SU-DHL-6 (cell line): ENCODE data around the gene TMEM182.

Experiments
- H2AFZ ChIP-seq: fragments of 200-600 bp; sonication (generic); 2 replicates; pipeline ENCODE4 v1.6.1; 2014; ENCODE audit warnings: low read depth, mild to moderate bottlenecking, moderate library complexity, mixed read lengths, antibody characterized with exemption, low read length; ENCODE audit not compliant: severe bottlenecking
- H3F3A ChIP-seq: fragments of 200-600 bp; shearing (Covaris generic); 2 replicates; pipeline ENCODE4 v1.6.0; 2016; ENCODE audit warnings: antibody characterized with exemption, mild to moderate bottlenecking; ENCODE audit not compliant: insufficient read depth
- H3K27ac ChIP-seq: fragments of 200-600 bp; sonication (generic); 2 replicates; pipeline ENCODE4 v1.5.1; 2016; ENCODE audit warnings: low read depth, mild to moderate bottlenecking, low read length, moderate library complexity, mixed read lengths
- H3K27me3 ChIP-seq: fragments of 200-600 bp; sonication (generic), shearing (Covaris generic); 2 replicates; pipeline ENCODE4 v1.6.0; 2014; ENCODE audit warnings: mild to moderate bottlenecking, low read length
- H3K36me3 ChIP-seq: fragments of 200-600 bp; sonication (generic); 2 replicates; pipeline ENCODE4 v1.6.1; 2014; ENCODE audit warnings: mild to moderate bottlenecking, low read length, mixed read lengths
- H3K4me2 ChIP-seq: fragments of 300-600, 200-600 bp; shearing (Covaris generic), sonication (generic); 2 replicates; pipeline ENCODE4 v1.6.0; 2014; ENCODE audit warnings: low read length, low read depth, mild to moderate bottlenecking; ENCODE audit not compliant: poor library complexity, severe bottlenecking
- H3K4me3 ChIP-seq: fragments of 200-600 bp; sonication (generic); 2 replicates; pipeline ENCODE4 v1.5.1; 2014; ENCODE audit warnings: antibody characterized with exemption, low read length, mild to moderate bottlenecking, mixed read lengths; ENCODE audit not compliant: insufficient read depth, poor library complexity, severe bottlenecking
- H3K79me2 ChIP-seq: fragments of 200-600 bp; sonication (generic); 2 replicates; pipeline ENCODE4 v1.6.1; 2014; ENCODE audit warnings: mild to moderate bottlenecking, low read length, moderate library complexity; ENCODE audit not compliant: insufficient read depth
- H3K9ac ChIP-seq: fragments of 200-600 bp; sonication (generic); 2 replicates; pipeline ENCODE4 v1.7.0; 2014; ENCODE audit warnings: mild to moderate bottlenecking, low read length
- H3K9me2 ChIP-seq: fragments of 200-600 bp; sonication (generic); replicated peaks from 2 replicates; pipeline ENCODE4 v1.6.1; 2014; ENCODE audit warnings: low read length; ENCODE audit not compliant: insufficient read depth
- H3K9me3 ChIP-seq: fragments of 200-600 bp; sonication (generic); 2 replicates; pipeline ENCODE4 v1.6.1; 2014; ENCODE audit warnings: low read length, mixed read lengths; ENCODE audit not compliant: insufficient read depth
- H4K20me1 ChIP-seq: fragments of 200-600 bp; sonication (generic); 2 replicates; pipeline ENCODE4 v1.6.1; 2014; ENCODE audit warnings: low read depth, mild to moderate bottlenecking, antibody characterized with exemption, low read length, moderate library complexity, mixed read lengths
- CTCF ChIP-seq: fragments of 200-600 bp; sonication (generic); IDR thresholded peaks from one replicate; pipeline ENCODE4 v1.5.1; 2017; ENCODE audit warnings: antibody characterized with exemption, mild to moderate bottlenecking, low read length, moderate library complexity; ENCODE audit not compliant: insufficient read depth, poor library complexity, severe bottlenecking
- EZH2phosphoT487 ChIP-seq: fragments of 200-600 bp; sonication (generic), shearing (Covaris generic); conservative IDR thresholded peaks from 2 replicates; pipeline ENCODE4 v1.6.1; 2018; ENCODE audit warnings: mild to moderate bottlenecking, antibody characterized with exemption, low read length, moderate library complexity, mixed read lengths

The TMEM182 gene

DNA sequence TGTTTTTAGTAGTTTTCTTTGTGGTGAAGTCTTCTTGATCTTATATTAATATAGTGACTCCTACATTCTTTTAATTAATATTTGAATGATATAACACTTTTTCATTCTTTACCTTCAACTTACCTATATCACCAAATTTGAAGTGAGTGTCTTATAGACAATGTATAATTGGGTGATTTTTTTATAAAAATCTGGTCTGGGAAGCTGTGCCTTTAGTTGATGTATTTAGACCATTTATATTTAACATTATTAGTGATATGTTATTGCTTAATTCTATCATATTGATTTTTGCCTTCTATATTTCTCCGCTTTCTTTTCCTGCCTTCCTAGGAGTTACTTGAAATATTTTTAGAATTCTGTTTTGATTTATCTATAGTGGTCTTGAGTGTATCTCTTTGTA lies 16.4 kb downstream of the TMEM182 start:
- Histone ChIP-seq H3K4me3 (no peak overlapping the region), H3K79me2 (no peaks in the 10 kb centered on the region), H3K36me3 (no peaks in the 10 kb centered on the region), H3K9me2 (no peaks in the 10 kb centered on the region), H3K4me2 (no peak overlapping the region), H3K27me3 (no peaks in the 10 kb centered on the region), H3K9me3 (no peaks in the 10 kb centered on the region), H3F3A (no peaks in the 10 kb centered on the region), H3K9ac (no peak overlapping the region), H2AFZ (no peak overlapping the region), H3K27ac (no peak overlapping the region), H4K20me1 (no peaks in the 10 kb centered on the region)
- TF ChIP-seq EZH2phosphoT487 (no peak), CTCF (no peak)

DNA sequence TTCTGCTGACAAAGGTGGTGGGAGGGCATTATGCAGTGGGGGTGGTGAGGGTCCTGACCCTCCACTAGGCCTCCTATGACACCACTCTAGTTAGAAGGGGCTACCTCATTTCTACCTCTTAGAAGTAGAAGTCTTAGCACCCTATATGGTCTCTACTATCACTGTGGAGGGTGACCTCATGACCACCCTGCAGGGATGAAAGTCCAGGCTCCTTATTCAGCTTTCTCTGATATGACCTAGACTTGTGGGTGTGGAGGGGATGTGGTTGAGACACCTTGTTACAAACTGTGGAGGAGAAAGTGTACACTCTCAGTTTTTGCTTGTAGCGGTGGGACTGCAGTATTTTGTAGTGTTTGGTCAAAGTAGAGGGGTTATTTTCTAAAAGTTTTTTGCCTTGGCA lies 18.6 kb downstream of the TMEM182 start:
- H3K9me2 ChIP-seq = no peaks in the 10 kb centered on the region
- no peak overlapping the region for H3K4me3 ChIP-seq
- no peaks in the 10 kb centered on the region for H3K36me3 ChIP-seq
- no peak overlapping the region for H3K9ac ChIP-seq
- H3K79me2 ChIP-seq = no peaks in the 10 kb centered on the region
- no peak overlapping the region for H3K4me2 ChIP-seq
- TF ChIP-seq CTCF (no peak), EZH2phosphoT487 (no peak)
- no peak overlapping the region for H3K27ac ChIP-seq
- no peaks in the 10 kb centered on the region for H3K27me3 ChIP-seq
- no peaks in the 10 kb centered on the region for H3F3A ChIP-seq
- no peak overlapping the region for H2AFZ ChIP-seq
- H4K20me1 ChIP-seq = no peaks in the 10 kb centered on the region
- H3K9me3 ChIP-seq = no peaks in the 10 kb centered on the region

DNA sequence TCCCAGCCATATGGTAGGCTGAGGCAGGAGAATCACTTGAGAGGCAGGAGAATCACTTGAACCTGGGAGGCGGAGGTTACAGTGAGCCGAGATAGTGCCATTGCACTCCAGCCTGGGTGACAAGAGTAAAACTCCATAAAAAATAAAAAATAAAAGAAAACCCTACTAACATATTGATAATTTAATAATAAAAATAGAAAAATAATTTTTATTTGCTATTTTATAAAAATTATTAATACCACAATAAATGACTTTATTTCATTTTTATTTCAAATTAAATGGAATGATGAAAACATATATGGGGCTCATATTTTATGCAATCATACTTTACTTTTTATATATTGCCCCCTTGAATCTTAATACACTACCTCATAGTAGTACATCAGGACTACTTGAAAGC lies 20.4 kb downstream of the TMEM182 start:
- Histone ChIP-seq H3K9me2 (no peaks in the 10 kb centered on the region), H3K36me3 (no peaks in the 10 kb centered on the region), H3K9me3 (no peaks in the 10 kb centered on the region), H2AFZ (no peak overlapping the region), H3K4me3 (no peak overlapping the region), H3K4me2 (no peak overlapping the region), H3F3A (no peaks in the 10 kb centered on the region), H3K79me2 (no peaks in the 10 kb centered on the region), H3K27me3 (no peaks in the 10 kb centered on the region), H3K27ac (no peak overlapping the region), H4K20me1 (no peaks in the 10 kb centered on the region), H3K9ac (no peak overlapping the region)
- TF ChIP-seq EZH2phosphoT487 (no peak), CTCF (no peak)

- Histone ChIP-seq H3F3A (no peaks in the 10 kb centered on the region), H3K9me3 (no peaks in the 10 kb centered on the region), H3K27me3 (no peaks in the 10 kb centered on the region), H2AFZ (no peak overlapping the region), H3K9ac (no peak overlapping the region), H4K20me1 (no peaks in the 10 kb centered on the region), H3K4me3 (no peak overlapping the region), H3K27ac (no peak overlapping the region), H3K36me3 (no peaks in the 10 kb centered on the region), H3K4me2 (no peak overlapping the region), H3K9me2 (no peaks in the 10 kb centered on the region), H3K79me2 (no peaks in the 10 kb centered on the region)
- TF ChIP-seq CTCF = no peak
- TF ChIP-seq EZH2phosphoT487 = no peak
Observed at GRCh38 chr2:102782933-102783332, 21.1 kb downstream of the TMEM182 start.
